ENCODE measurements around the gene TEKT4.

The TEKT4 gene

DNA sequence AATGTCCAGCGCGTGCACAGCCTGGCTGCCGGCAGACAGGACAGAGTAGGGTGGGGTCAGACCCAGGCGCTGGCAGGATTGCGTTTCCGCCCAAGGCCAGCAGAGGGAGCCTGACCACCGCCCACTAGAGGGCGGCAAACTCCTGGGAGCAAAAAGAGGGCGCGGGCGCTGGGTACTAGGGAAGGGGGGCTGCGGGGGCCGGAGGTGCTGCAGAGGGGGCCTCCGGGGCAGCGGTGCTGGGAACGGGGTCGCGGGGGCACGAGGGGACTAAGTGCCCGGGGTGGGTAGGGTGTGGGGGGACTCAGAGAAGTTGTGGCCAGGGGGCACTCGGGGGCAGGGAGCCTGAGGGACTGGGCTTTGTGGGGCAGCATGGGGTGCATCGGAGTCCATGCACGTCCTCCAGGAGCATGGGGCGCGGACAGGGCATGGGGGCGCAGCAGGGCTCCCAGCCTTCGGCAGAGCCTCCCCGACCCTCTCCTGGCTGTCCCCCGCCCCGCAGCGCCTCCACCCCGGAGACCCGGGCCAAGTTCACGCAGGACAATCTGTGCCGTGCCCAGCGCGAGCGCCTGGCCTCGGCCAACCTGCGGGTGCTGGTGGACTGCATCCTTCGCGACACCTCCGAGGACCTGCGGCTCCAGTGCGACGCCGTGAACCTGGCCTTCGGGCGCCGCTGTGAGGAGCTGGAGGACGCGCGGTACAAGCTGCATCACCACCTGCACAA is 3.2 kb downstream of the TEKT4 start:
- POLR2A ChIA-PET, result no interaction called here
- Histone ChIP-seq H3K36me3 (ENCODE audit: control insufficient read depth in 2 of 2, insufficient read depth in 1 of 2, low read length in 2 of 2) (no peaks in the 10 kb centered on the region), H3K9me3 (ENCODE audit: control insufficient read depth, insufficient read depth, low read depth, low read length) (no peaks in the 10 kb centered on the region), H3K4me1 (ENCODE audit: control insufficient read depth, insufficient read depth, low read length) (no peaks in the 10 kb centered on the region), H3K4me3 (ENCODE audit: low read depth, low read length) (no peak overlapping the region), H3K27ac (ENCODE audit: extremely low read depth, low read depth, low read length) (no peak overlapping the region)
- CTCF ChIA-PET, result interaction anchor here (0.7 to 9.8 kb wide), 12 partner anchors 9 to 357 kb away, joined by 3 to 86 read pairs (median 4); no protein-coding TSS in a partner anchor
- TF ChIP-seq OVOL3 (tag by site-specific recombination; IDR thresholded peaks at IDR 0.05) (no peak), ZNF302 (tag by site-specific recombination; IDR thresholded peaks at IDR 0.05; ENCODE audit: low read depth) (no peak), ZNF600 (tag by site-specific recombination; IDR thresholded peaks at IDR 0.05) (no peak), ZNF114 (tag by site-specific recombination; IDR thresholded peaks at IDR 0.05) (no peak), ZFHX2 (tag by site-specific recombination; conservative IDR thresholded peaks at IDR 0.05) (0 out of 2 replicates have a peak, but pooled peaks have one; percentile 24), SP3 (tag by site-specific recombination; IDR thresholded peaks at IDR 0.05) (0 out of 2 replicates have a peak, but pooled peaks have one; percentile 13), ZNF560 (tag by site-specific recombination; IDR thresholded peaks at IDR 0.05; ENCODE audit: borderline replicate concordance) (no peak), KLF9 (tag by site-specific recombination; IDR thresholded peaks at IDR 0.05; ENCODE audit: low read depth) (0 out of 2 replicates have a peak, but pooled peaks have one; percentile 40), RBAK (tag by site-specific recombination; IDR thresholded peaks at IDR 0.05) (no peak), PATZ1 (tag by site-specific recombination; IDR thresholded peaks at IDR 0.05) (0 out of 2 replicates have a peak, but pooled peaks have one; percentile 33), HIC1 (tag by site-specific recombination; IDR thresholded peaks at IDR 0.05) (0 out of 2 replicates have a peak, but pooled peaks have one; percentile 22), PRDM2 (tag by site-specific recombination; IDR thresholded peaks at IDR 0.05; ENCODE audit: borderline replicate concordance) (no peak), ZBTB26 (tag by site-specific recombination; optimal IDR thresholded peaks at IDR 0.05) (peak; percentile 25), ZNF837 (tag by site-specific recombination; IDR thresholded peaks at IDR 0.05) (no peak), OSR2 (tag by site-specific recombination; IDR thresholded peaks at IDR 0.05) (no peak), ZNF202 (tag by site-specific recombination; IDR thresholded peaks at IDR 0.05; ENCODE audit: borderline replicate concordance) (no peak), ZNF654 (tag by site-specific recombination; IDR thresholded peaks at IDR 0.05; ENCODE audit: low read depth) (peak; percentile 66), ZNF677 (tag by site-specific recombination; IDR thresholded peaks at IDR 0.05) (no peak), ZNF23 (tag by site-specific recombination; IDR thresholded peaks at IDR 0.05; ENCODE audit: borderline replicate concordance) (no peak), ZNF350 (tag by site-specific recombination; IDR thresholded peaks at IDR 0.05) (no peak), ZBTB8A (tag by site-specific recombination; IDR thresholded peaks at IDR 0.05) (peak; percentile 95)
- TF ChIP-seq, protein P1, sequence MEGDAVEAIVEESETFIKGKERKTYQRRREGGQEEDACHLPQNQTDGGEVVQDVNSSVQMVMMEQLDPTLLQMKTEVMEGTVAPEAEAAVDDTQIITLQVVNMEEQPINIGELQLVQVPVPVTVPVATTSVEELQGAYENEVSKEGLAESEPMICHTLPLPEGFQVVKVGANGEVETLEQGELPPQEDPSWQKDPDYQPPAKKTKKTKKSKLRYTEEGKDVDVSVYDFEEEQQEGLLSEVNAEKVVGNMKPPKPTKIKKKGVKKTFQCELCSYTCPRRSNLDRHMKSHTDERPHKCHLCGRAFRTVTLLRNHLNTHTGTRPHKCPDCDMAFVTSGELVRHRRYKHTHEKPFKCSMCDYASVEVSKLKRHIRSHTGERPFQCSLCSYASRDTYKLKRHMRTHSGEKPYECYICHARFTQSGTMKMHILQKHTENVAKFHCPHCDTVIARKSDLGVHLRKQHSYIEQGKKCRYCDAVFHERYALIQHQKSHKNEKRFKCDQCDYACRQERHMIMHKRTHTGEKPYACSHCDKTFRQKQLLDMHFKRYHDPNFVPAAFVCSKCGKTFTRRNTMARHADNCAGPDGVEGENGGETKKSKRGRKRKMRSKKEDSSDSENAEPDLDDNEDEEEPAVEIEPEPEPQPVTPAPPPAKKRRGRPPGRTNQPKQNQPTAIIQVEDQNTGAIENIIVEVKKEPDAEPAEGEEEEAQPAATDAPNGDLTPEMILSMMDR (tag by site-specific recombination; IDR thresholded peaks at IDR 0.05), result peak; percentile 90

Data from HEK293 (cell line).